Ascending aorta (tissue), 2 donors: Measurements from ENCODE around the gene CBLL1. TPM values are rescaled to one million over a fixed set of nuclear protein-coding genes. Genes with fewer than 3 reads are reported as not detected.

Experiments
- DNase-seq, 2 donors: peaks; one replicate each; pipeline ENCODE4 v3.0.0-alpha.2; 2019; ENCODE audit warnings: low spot score in 2 of 2
- H3K27ac ChIP-seq, 2 donors: fragments of 200-600 bp; sonication (generic); one replicate each; pipeline ENCODE4 v1.5.1; 2016 to 2017; ENCODE audit warnings: mild to moderate bottlenecking in 1 of 2
- H3K27me3 ChIP-seq: fragments of 200-600 bp; sonication (generic); one replicate; pipeline ENCODE4 v1.5.1; 2017
- H3K36me3 ChIP-seq, 2 donors: fragments of 200-600 bp; sonication (generic); one replicate each; pipeline ENCODE4 v1.5.1; 2016
- H3K4me1 ChIP-seq, 2 donors: fragments of 200-600 bp; sonication (generic); one replicate each; pipeline ENCODE4 v1.5.1; 2016 to 2017; ENCODE audit warnings: mild to moderate bottlenecking in 1 of 2
- H3K4me3 ChIP-seq, 2 donors: fragments of 200-600 bp; sonication (generic); one replicate each; pipeline ENCODE4 v1.5.1; 2016 to 2017; ENCODE audit warnings: mild to moderate bottlenecking in 1 of 2
- H3K9me3 ChIP-seq, 2 donors: fragments of 200-600 bp; sonication (generic); one replicate each; pipeline ENCODE4 v1.5.1; 2016
- intact Hi-C: fragments of 100-400 bp; cut with DNase I; formaldehyde crosslinking; loops from one replicate; pipeline ENCODE4 v1.15.1; 2023
- total RNA-seq: library from RNA; depleted of rRNA; stranded (reverse); fragments of >200 nt; gene quantifications from one replicate; pipeline ENCODE4 v1.1.0, GENCODE V29; 2016
- TF ChIP-seq, protein P1 (sequence below), 3 experiments: fragments of 200-600 bp in 2 of 3; fragments of 450-650 bp in 1 of 3; sonication (generic) in 2 of 3; IDR thresholded peaks; one replicate each; pipeline ENCODE4 v1.5.1; 2016 to 2019; ENCODE audit warnings: antibody characterized with exemption in 3 of 3, mild to moderate bottlenecking in 1 of 3, moderate library complexity in 1 of 3

CBLL1 gene
- total RNA-seq, 1 donor from 2014 or later, result 44.1 TPM

DNA sequence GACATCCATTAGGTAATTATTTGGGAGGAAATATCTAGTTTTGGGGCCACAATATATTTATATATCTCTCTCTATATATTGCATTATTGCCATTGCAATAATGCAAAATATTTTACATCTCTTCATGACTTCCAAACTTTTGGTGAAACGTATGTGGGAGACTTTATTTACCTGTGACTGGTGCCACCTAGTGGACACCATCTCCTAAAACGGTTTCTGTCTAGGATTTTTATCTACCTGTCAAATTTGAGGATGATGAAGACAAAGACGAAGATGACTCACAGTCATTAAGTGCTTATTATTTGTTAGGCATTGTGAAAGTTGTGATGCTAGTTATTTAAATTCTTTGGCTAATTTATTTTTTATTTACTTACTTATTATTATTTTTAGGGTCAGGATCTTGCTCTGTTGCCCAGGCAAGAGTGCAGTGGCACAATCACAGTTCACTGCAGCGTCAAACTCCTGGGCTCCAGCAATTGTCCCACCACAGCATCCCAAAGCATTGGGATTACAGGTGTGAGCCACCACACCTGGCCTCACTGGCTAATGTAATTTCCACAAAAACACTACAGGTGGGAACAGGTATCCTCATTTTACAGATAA is 18.7 kb upstream of the CBLL1 start:
- Histone ChIP-seq H3K4me1 (no peaks in the 10 kb centered on the region), H3K9me3 (no peaks in the 10 kb centered on the region), H3K36me3 (no peaks in the 10 kb centered on the region), H3K27me3 (no peaks in the 10 kb centered on the region), H3K27ac (no peak overlapping the region), H3K4me3 (no peak overlapping the region)
- TF ChIP-seq, protein P1, sequence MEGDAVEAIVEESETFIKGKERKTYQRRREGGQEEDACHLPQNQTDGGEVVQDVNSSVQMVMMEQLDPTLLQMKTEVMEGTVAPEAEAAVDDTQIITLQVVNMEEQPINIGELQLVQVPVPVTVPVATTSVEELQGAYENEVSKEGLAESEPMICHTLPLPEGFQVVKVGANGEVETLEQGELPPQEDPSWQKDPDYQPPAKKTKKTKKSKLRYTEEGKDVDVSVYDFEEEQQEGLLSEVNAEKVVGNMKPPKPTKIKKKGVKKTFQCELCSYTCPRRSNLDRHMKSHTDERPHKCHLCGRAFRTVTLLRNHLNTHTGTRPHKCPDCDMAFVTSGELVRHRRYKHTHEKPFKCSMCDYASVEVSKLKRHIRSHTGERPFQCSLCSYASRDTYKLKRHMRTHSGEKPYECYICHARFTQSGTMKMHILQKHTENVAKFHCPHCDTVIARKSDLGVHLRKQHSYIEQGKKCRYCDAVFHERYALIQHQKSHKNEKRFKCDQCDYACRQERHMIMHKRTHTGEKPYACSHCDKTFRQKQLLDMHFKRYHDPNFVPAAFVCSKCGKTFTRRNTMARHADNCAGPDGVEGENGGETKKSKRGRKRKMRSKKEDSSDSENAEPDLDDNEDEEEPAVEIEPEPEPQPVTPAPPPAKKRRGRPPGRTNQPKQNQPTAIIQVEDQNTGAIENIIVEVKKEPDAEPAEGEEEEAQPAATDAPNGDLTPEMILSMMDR (IDR thresholded peaks at IDR 0.05), result peak; percentile 46 to 71 (median 63)
- intact Hi-C loops, result loop anchor here (1.0 to 10.0 kb wide), 3 partner anchors 262 to 580 kb away; no protein-coding TSS in a partner anchor
- no peak for DNase-seq

DNA sequence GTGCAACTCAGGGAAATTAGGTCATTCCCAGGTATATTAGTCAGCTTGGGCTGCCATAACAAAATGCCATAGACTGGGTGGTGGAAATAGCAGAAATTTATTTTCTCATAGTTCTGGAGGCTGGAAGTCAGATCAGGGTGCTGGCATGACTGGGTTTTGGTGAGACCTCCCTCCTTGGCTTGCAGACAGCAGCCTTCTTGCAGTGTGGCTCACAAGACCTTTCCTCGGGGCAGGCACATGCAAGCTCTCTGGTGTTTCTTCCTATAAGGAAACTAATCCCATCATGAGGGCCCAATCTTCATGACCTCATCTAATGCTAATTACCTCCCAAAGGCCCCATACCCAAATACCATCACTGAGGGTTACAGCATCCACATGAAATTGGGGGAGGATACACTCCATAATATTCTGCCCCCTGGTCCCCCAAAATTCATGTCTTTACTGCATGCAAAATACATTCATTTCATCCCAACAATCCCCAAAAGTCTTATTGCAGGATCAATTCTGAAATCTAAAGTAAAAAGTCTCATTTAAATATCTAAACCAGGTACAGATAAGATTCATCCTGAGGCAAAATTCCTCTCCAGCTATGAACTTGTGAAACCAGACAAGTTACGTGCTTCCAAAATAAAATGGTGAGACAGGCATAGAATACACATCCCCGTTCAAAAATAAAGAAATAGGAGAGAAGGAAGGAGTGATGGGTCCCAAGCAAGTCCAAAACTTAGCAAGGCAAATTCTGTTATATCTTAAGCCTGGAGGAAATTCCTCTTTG is 17.4 kb upstream of the CBLL1 start:
- Histone ChIP-seq H3K4me3 (no peak overlapping the region), H3K27ac (no peak overlapping the region), H3K36me3 (no peaks in the 10 kb centered on the region), H3K27me3 (no peaks in the 10 kb centered on the region), H3K4me1 (no peaks in the 10 kb centered on the region), H3K9me3 (no peaks in the 10 kb centered on the region)
- intact Hi-C loops, result loop anchor here (10.0 kb wide), 2 partner anchors 522 to 582 kb away; no protein-coding TSS in a partner anchor
- TF ChIP-seq, protein P1 (IDR thresholded peaks at IDR 0.05), result no peak
- DNase-seq, result no peak

DNA sequence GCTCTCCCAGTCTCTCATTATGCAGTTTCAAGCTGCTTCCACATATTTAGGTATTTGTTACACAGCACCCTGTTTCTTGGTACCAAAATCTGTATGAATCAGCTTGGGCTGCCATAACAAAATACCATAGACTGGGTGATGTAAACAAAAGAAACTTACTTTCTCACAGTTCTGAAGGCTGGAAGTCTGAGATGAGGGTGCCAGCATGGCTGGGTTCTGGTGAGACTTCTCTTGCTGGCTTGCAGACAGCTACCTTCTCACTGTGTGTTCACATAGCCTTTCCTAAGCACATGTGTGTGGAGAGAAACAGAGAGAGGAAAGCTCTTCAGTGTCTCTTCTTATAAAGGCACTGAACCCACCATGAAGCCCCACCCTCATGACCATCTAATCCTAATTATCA is 15.7 kb upstream of the CBLL1 start:
- Histone ChIP-seq H3K27ac (no peak overlapping the region), H3K27me3 (no peaks in the 10 kb centered on the region)

DNA sequence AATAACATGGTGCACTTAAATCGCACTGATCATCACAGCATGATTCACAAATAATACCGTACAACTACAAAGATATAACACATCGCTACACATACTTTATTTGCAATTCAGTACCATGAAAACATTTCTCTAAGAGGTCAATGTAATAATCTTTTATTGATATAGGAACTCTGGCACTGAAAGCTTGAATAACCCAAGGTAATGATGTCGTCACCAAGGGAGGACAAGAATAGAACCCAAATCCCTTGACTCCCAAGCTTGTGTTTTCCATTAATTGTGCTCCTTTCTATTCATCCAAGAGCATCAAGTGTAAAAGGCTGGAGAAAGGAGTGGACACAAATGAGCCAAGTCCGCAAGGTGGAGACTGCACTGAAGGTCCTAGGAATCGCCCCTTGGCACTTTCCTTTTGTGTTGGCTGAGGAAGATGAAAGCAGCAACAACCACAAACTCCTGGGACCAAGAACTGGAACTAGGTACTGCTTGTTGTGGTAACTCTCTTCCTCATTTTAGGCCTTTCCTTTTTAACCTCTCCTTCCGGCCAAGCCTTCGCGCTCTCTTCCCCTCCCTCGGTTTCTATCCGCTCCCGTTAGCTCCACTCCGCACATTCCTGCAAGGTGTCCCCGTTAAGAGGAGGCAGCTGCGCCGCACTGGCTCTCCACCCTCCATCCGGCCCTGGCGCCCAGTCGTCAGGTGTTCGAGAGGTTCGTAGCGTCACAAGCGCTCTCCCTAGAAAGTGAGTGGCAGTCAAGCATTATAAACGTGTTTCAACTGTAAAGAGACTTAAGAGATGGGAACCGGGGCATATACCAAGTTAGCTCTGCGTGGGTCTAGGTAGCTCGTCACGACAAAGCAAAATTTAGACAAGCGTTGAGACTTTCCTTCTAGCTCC is 1.0 kb upstream of the CBLL1 start:
- intact Hi-C loops, result loop anchor here (1.0 to 10.0 kb wide), 9 partner anchors 146 to 1458 kb away; partner anchors contain the start of genes BCAP29, COG5, DLD and DUS4L
- Histone ChIP-seq H3K27ac (peak overlapping the region; percentile 95), H3K36me3 (no peaks in the 10 kb centered on the region), H3K27me3 (no peaks in the 10 kb centered on the region), H3K4me3 (peak overlapping the region; percentile 80 to 92), H3K4me1 (peaks cover 10 to 20% of the 10 kb centered on the region in 2 donors), H3K9me3 (no peaks in the 10 kb centered on the region)
- TF ChIP-seq, protein P1 (IDR thresholded peaks at IDR 0.05), result no peak
- DNase-seq, result peak; percentile 16 to 75

More for the DNA sequence above, 15.7 kb upstream of the CBLL1 start:
- intact Hi-C loops, result loop anchor here (10.0 kb wide), 2 partner anchors 523 to 583 kb away; no protein-coding TSS in a partner anchor
- H3K36me3 ChIP-seq, result no peaks in the 10 kb centered on the region
- H3K4me1 ChIP-seq, result no peaks in the 10 kb centered on the region
- no peak overlapping the region for H3K4me3 ChIP-seq
- TF ChIP-seq, protein P1 (IDR thresholded peaks at IDR 0.05), result no peak
- DNase-seq, result no peak
- H3K9me3 ChIP-seq, result no peaks in the 10 kb centered on the region

DNA sequence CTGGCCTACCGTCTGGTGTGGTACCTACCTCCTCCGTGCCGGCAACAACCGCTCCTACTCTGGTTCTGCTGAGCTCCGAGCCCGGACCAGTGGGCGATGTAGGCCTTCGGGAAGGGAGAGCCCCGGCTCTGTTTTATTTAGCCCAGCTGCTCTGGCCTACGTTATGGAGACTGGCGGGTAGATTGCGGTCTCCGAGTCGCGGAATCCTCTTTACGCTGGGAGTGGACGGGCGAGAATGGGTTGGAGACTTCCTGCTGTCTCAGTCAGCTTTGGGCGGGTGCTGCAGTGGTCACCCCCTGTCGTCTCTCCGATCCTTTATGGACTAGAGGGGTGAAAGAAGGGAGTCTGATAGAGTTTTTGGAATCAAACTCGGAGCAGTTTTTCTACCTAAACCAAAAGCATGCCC is 406 bp downstream of the CBLL1 start:
- Histone ChIP-seq H3K9me3 (no peaks in the 10 kb centered on the region), H3K27me3 (no peaks in the 10 kb centered on the region), H3K27ac (peak overlapping the region; percentile 95), H3K36me3 (peaks cover 0 to 6% of the 10 kb centered on the region in 2 donors), H3K4me3 (peak overlapping the region; percentile 80 to 92), H3K4me1 (peaks cover 10 to 20% of the 10 kb centered on the region in 2 donors)
- TF ChIP-seq, protein P1 (IDR thresholded peaks at IDR 0.05), result no peak
- DNase-seq, result no peak
- intact Hi-C loops, result loop anchor here (1.0 to 10.0 kb wide), 10 partner anchors 130 to 1460 kb away; partner anchors contain the start of genes BCAP29, COG5, DLD and DUS4L
